GM12878 (cell line): ENCODE data around the gene CD300A. TPM values are rescaled to one million over a fixed set of nuclear protein-coding genes. Genes with fewer than 3 reads are reported as not detected.

Experiments
- ATAC-seq: fragments of 200-7000 bp; cut with Tn5 transposase; 3 replicates; pipeline ENCODE4 v1.9.1; 2020; ENCODE audit warnings: mild to moderate bottlenecking, moderate library complexity
- BruUV-seq: library from RNA; stranded (reverse); fragments of 400-500 nt; replicated peaks from 2 replicates; lab custom pipeline; 2021; lab: Mats Ljungman, UMichigan
- CTCF ChIA-PET: fragments of 300-600 bp; sonication (Branson Sonifier 250); formaldehyde crosslinking; extraction: SDS; loops from one replicate; lab custom pipeline; 2021; ENCODE audit warnings: inconsistent platforms; lab: Yijun Ruan, JAX
- POLR2A ChIA-PET: fragments of 350-600 bp; formaldehyde crosslinking; extraction: SDS; loops from one replicate; lab custom pipeline; 2021; ENCODE audit warnings: inconsistent platforms; lab: Charles Lee
- RAD21 ChIA-PET: fragments of 300-600 bp; sonication (Branson Sonifier 250); formaldehyde crosslinking; loops from one replicate; lab custom pipeline; 2023; ENCODE audit warnings: antibody characterized with exemption; ENCODE audit not compliant: unreplicated experiment; lab: Charles Lee
- SMC1A ChIA-PET: fragments of 300-600 bp; sonication (Branson Sonifier 250); formaldehyde crosslinking; loops from one replicate; lab custom pipeline; 2023; ENCODE audit not compliant: unreplicated experiment, uncharacterized antibody; lab: Charles Lee
- DNase-seq: peaks from one replicate; pipeline ENCODE4 v3.0.0-alpha.2; 2011; ENCODE audit warnings: low read depth, low spot score
- FAIRE-seq: peaks from 3 replicates; lab custom pipeline; 2011; peaks lifted over from hg19 to GRCh38; lab: Jason Lieb, UNC
- H2AFZ ChIP-seq: 2 replicates; pipeline ENCODE4 v1.6.0; 2011; ENCODE audit warnings: low read depth, low read length, control low read depth; ENCODE audit not compliant: control insufficient read depth
- H3K27ac ChIP-seq: 2 replicates; pipeline ENCODE4 v1.5.1; 2011; ENCODE audit warnings: control low read depth; ENCODE audit not compliant: control insufficient read depth, insufficient read depth
- H3K27me3 ChIP-seq, 2 experiments: replicated peaks in 1 of 2; 2 replicates each; pipeline versions ENCODE4 v1.6.0 to v1.6.1; 2011; ENCODE audit warnings: low read length in 1 of 2; ENCODE audit not compliant: control insufficient read depth in 2 of 2, insufficient read depth in 2 of 2
- H3K36me3 ChIP-seq, 2 experiments: 2 replicates each; pipeline ENCODE4 v1.5.1; 2011; ENCODE audit warnings: low read length in 1 of 2; ENCODE audit not compliant: control insufficient read depth in 2 of 2, insufficient read depth in 2 of 2
- H3K4me1 ChIP-seq: 2 replicates; pipeline ENCODE4 v1.6.1; 2011; ENCODE audit warnings: mild to moderate bottlenecking, low read length, moderate library complexity, mixed read lengths; ENCODE audit not compliant: control insufficient read depth, insufficient read depth
- H3K4me2 ChIP-seq: 2 replicates; pipeline ENCODE4 v1.6.0; 2011; ENCODE audit warnings: control low read depth; ENCODE audit not compliant: control insufficient read depth, insufficient read depth
- H3K4me3 ChIP-seq: fragments of 200-600 bp; sonication (generic); 2 replicates; pipeline ENCODE4 v1.5.1; 2016
- H3K79me2 ChIP-seq: 2 replicates; pipeline ENCODE4 v1.6.0; 2011; ENCODE audit warnings: low read length; ENCODE audit not compliant: control insufficient read depth, insufficient read depth
- H3K9ac ChIP-seq: 2 replicates; pipeline ENCODE4 v1.8.0; 2011; ENCODE audit warnings: low read length, control low read depth, mixed read lengths; ENCODE audit not compliant: control insufficient read depth, insufficient read depth
- H3K9me3 ChIP-seq: replicated peaks from 3 replicates; pipeline ENCODE4 v1.5.1; 2011; ENCODE audit warnings: mild to moderate bottlenecking, low read length; ENCODE audit not compliant: control insufficient read depth, insufficient read depth
- H4K20me1 ChIP-seq: 2 replicates; pipeline ENCODE4 v1.6.0; 2011; ENCODE audit not compliant: control insufficient read depth, insufficient read depth
- BCL3 ChIP-seq: IDR thresholded peaks from 2 replicates; pipeline ENCODE4 v1.6.1; 2011; ENCODE audit warnings: borderline replicate concordance, low read depth, mild to moderate bottlenecking, moderate library complexity, low read length; ENCODE audit not compliant: insufficient read depth, poor library complexity, severe bottlenecking
- CTCF ChIP-seq, 3 experiments: IDR thresholded peaks in 2 of 3; conservative IDR thresholded peaks in 1 of 3; 2 replicates each; pipeline ENCODE4 v1.5.1; 2011; ENCODE audit warnings: low read depth in 3 of 3, low read length in 3 of 3, mild to moderate bottlenecking in 3 of 3, control low read depth in 2 of 3, moderate library complexity in 2 of 3, inconsistent platforms in 1 of 3, mixed read lengths in 1 of 3; ENCODE audit not compliant: control insufficient read depth in 2 of 3, insufficient read depth in 1 of 3; ENCODE audit errors: extremely low read depth in 1 of 3
- ESRRA ChIP-seq: IDR thresholded peaks from 2 replicates; pipeline ENCODE4 v1.6.1; 2012; ENCODE audit warnings: mild to moderate bottlenecking, low read length, improper control_type of control experiment
- IRF5 ChIP-seq: fragments of 450-650 bp; IDR thresholded peaks from 2 replicates; pipeline ENCODE4 v1.6.1; 2017; ENCODE audit warnings: borderline replicate concordance
- MXI1 ChIP-seq: fragments of 150-350 bp; IDR thresholded peaks from 2 replicates; pipeline ENCODE4 v1.6.1; 2011; ENCODE audit warnings: low read depth, mild to moderate bottlenecking, inconsistent platforms, low read length, improper control_type of control experiment
- MYC ChIP-seq: IDR thresholded peaks from 2 replicates; pipeline ENCODE4 v1.6.1; 2011; ENCODE audit warnings: mild to moderate bottlenecking, low read length, moderate library complexity, inconsistent platforms; ENCODE audit not compliant: insufficient read depth, insufficient replicate concordance, insufficient read length, severe bottlenecking
- RUNX3 ChIP-seq: IDR thresholded peaks from 2 replicates; pipeline ENCODE4 v1.6.1; 2012; ENCODE audit warnings: low read length, inconsistent platforms
- TBL1XR1 ChIP-seq: IDR thresholded peaks from 2 replicates; pipeline ENCODE4 v1.6.1; 2012; ENCODE audit warnings: low read depth, low read length, improper control_type of control experiment
- WGBS: methylation state at CpG from one replicate; pipeline ENCODE4 v1.1.6; 2016; ENCODE audit warnings: low lambda C conversion rate; ENCODE audit not compliant: insufficient replicate concordance, insufficient coverage; ENCODE audit errors: missing lambda C conversion rate; 5-methylcytosine and 5-hydroxymethylcytosine counted together
- in situ Hi-C: fragments of 300-500 bp; cut with MboI; formaldehyde crosslinking; loops from 9 replicates; pipeline ENCODE4 v1.14.3; 2018; ENCODE audit warnings: mixed read lengths
- intact Hi-C: fragments of 100-400 bp; cut with micrococcal nuclease; formaldehyde crosslinking; loops from one replicate; pipeline ENCODE4 v1.14.2; 2022; ENCODE audit not compliant: unreplicated experiment
- polyA plus RNA-seq, 11 experiments: library from polyadenylated mRNA; depleted of rRNA in 4 of 11; unstranded in 6 of 11; stranded (reverse) in 5 of 11; fragments of >200 nt; fragmentation: Nextera tagmentation in 4 of 11; fragmentation: Illumina TruSeq in 1 of 11; extraction: Ambion mirVana in 4 of 11; extraction: Trizol in 1 of 11; gene quantifications; 1 replicate in 1 of 11; 2 replicates in 10 of 11; pipeline versions ENCODE4 v1.2.1 to v1.2.3, GENCODE V29; 2011 to 2016; ENCODE audit warnings: inconsistent platforms in 2 of 11, missing spikeins in 2 of 11, low read depth in 1 of 11
- total RNA-seq, 4 experiments: library from RNA; depleted of rRNA in 3 of 4; stranded (reverse); fragments of >200 nt in 3 of 4; fragmentation: Illumina TruSeq in 1 of 4; extraction: Trizol in 1 of 4; gene quantifications; 2 replicates each; pipeline versions ENCODE4 v1.2.1 to v1.2.3, GENCODE V29; 2013 to 2021
- TF ChIP-seq, protein P1 (sequence below): fragments of 450-650 bp; IDR thresholded peaks from 2 replicates; pipeline ENCODE4 v1.6.1; 2018; ENCODE audit warnings: mild to moderate bottlenecking, low read depth, moderate library complexity; ENCODE audit not compliant: partially characterized antibody

The CD300A gene
- total and polyA plus RNA-seq, 10 of the 15 experiments (the other 5 are each of a cell fraction or from before 2014, with no cell fraction given), result 10.6 to 128 (median 36.1) TPM

DNA sequence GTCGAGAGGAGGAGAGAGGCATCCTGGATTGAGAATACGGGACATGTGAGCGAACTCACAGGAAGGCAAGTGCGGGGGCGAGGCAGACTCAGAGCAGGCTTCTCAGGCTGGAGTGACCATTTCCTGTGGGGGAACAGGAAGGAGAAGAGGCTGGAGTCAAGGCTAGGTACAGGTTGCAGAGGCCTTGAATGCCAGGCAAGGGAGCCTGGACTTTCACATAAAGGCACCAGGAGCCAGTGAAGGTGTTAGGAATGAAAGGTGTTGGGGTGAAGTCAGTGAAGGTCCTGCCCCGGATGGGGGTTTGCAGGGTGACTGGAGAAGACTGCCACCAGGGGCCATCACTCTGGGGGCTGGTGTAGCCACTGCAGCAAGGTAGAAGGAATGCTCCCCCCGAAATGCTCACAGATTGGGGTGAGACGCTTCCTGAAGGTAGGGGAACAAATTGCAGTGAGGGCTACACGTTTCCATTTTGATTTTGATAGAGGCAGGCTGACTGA lies 39.8 kb upstream of the CD300A start:
- SMC1A ChIA-PET, result no interaction called here
- TF ChIP-seq, protein P1, sequence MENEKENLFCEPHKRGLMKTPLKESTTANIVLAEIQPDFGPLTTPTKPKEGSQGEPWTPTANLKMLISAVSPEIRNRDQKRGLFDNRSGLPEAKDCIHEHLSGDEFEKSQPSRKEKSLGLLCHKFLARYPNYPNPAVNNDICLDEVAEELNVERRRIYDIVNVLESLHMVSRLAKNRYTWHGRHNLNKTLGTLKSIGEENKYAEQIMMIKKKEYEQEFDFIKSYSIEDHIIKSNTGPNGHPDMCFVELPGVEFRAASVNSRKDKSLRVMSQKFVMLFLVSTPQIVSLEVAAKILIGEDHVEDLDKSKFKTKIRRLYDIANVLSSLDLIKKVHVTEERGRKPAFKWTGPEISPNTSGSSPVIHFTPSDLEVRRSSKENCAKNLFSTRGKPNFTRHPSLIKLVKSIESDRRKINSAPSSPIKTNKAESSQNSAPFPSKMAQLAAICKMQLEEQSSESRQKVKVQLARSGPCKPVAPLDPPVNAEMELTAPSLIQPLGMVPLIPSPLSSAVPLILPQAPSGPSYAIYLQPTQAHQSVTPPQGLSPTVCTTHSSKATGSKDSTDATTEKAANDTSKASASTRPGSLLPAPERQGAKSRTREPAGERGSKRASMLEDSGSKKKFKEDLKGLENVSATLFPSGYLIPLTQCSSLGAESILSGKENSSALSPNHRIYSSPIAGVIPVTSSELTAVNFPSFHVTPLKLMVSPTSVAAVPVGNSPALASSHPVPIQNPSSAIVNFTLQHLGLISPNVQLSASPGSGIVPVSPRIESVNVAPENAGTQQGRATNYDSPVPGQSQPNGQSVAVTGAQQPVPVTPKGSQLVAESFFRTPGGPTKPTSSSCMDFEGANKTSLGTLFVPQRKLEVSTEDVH, result no peak
- no peak for TF ChIP-seq RUNX3
- TF ChIP-seq ESRRA, result no peak
- TF ChIP-seq MXI1, result no peak
- no peak for TF ChIP-seq TBL1XR1
- TF ChIP-seq BCL3, result no peak
- no peak for TF ChIP-seq MYC
- TF ChIP-seq CTCF (IDR thresholded peaks at IDR 0.05 in 2 of 3, conservative IDR thresholded peaks at IDR 0.05 in 1 of 3; ENCODE audit: control insufficient read depth in 2 of 3, extremely low read depth in 1 of 3, insufficient read depth in 1 of 3, low read depth in 3 of 3, low read length in 3 of 3), result no peak
- no peak for TF ChIP-seq IRF5
- H3K27me3 ChIP-seq, result peaks cover 2 to 6% of the 10 kb centered on the region in 2 experiments; a peak in 3 of 4 replicates
- H3K36me3 ChIP-seq, result no peaks in the 10 kb centered on the region
- FAIRE-seq (no peak), ATAC-seq (no peak), DNase-seq (no peak)
- H3K9me3 ChIP-seq, result no peaks in the 10 kb centered on the region
- H3K4me3 ChIP-seq, result no peak overlapping the region
- WGBS, result 55% methylated on average over 7 of the region's 9 CpGs
- RAD21 ChIA-PET, result interaction anchor here (1.9 kb wide), 1 partner anchor 10 kb away, joined by 4 read pairs; no protein-coding TSS in a partner anchor
- intact Hi-C loops, result no loop called here
- H3K9ac ChIP-seq, result no peak overlapping the region
- H3K4me1 ChIP-seq, result peaks cover 13% of the 10 kb centered on the region
- no peaks in the 10 kb centered on the region for H3K79me2 ChIP-seq
- CTCF ChIA-PET, result no interaction called here
- in situ Hi-C loops, result no loop called here
- POLR2A ChIA-PET, result interaction anchor here (1.3 kb wide), 1 partner anchor 10 kb away, joined by 5 read pairs; no protein-coding TSS in a partner anchor
- no peak overlapping the region for H3K4me2 ChIP-seq
- BruUV-seq, result no TSS peak
- H3K27ac ChIP-seq, result no peak overlapping the region
- H4K20me1 ChIP-seq, result no peaks in the 10 kb centered on the region
- H2AFZ ChIP-seq, result no peak overlapping the region
